Hepatocyte (in vitro differentiated cells): ENCODE measurements around the gene ATP1A4. TPM values are rescaled to one million over a fixed set of nuclear protein-coding genes. Genes with fewer than 3 reads are reported as not detected.
A peak's percentile ranks its signal among the peaks of the same experiment; 100 is the strongest.

ENCODE experiments used
- DNase-seq: peaks from one replicate; pipeline ENCODE4 v3.0.0-alpha.2; 2016; ENCODE audit warnings: low spot score
- H2AFZ ChIP-seq: fragments of 200-600 bp; sonication (generic); 2 replicates; pipeline ENCODE4 v1.6.0; 2016; ENCODE audit warnings: antibody characterized with exemption, mild to moderate bottlenecking
- H3K27ac ChIP-seq: fragments of 200-600 bp; sonication (generic); 2 replicates; pipeline ENCODE4 v1.5.1; 2016; ENCODE audit warnings: mild to moderate bottlenecking
- H3K27me3 ChIP-seq: fragments of 200-600 bp; sonication (generic); 2 replicates; pipeline ENCODE4 v1.6.1; 2016
- H3K36me3 ChIP-seq: fragments of 200-600 bp; sonication (generic); replicated peaks from 2 replicates; pipeline ENCODE4 v1.5.1; 2016; ENCODE audit warnings: low read depth; ENCODE audit not compliant: insufficient read depth
- H3K4me1 ChIP-seq: fragments of 200-600 bp; sonication (generic); 2 replicates; pipeline ENCODE4 v1.5.1; 2016; ENCODE audit warnings: mild to moderate bottlenecking, moderate library complexity; ENCODE audit not compliant: insufficient read depth
- H3K4me2 ChIP-seq: fragments of 200-600 bp; sonication (generic); 2 replicates; pipeline ENCODE4 v1.6.0; 2016
- H3K4me3 ChIP-seq: fragments of 200-600 bp; sonication (generic); 2 replicates; pipeline ENCODE4 v1.5.1; 2016; ENCODE audit warnings: mild to moderate bottlenecking
- H3K79me2 ChIP-seq: fragments of 200-600 bp; sonication (generic); 2 replicates; pipeline ENCODE4 v1.6.0; 2017; ENCODE audit warnings: mild to moderate bottlenecking
- H3K9me2 ChIP-seq: fragments of 200-600 bp; sonication (generic); replicated peaks from 2 replicates; pipeline ENCODE4 v1.6.0; 2017; ENCODE audit warnings: mild to moderate bottlenecking; ENCODE audit not compliant: insufficient read depth
- H3K9me3 ChIP-seq: fragments of 200-600 bp; sonication (generic); 2 replicates; pipeline ENCODE4 v1.5.1; 2016; ENCODE audit warnings: low read depth, mild to moderate bottlenecking
- H4K20me1 ChIP-seq: fragments of 200-600 bp; sonication (generic); 2 replicates; pipeline ENCODE4 v1.6.0; 2016; ENCODE audit warnings: mild to moderate bottlenecking; ENCODE audit not compliant: insufficient read depth, poor library complexity, severe bottlenecking
- EZH2 ChIP-seq: fragments of 200-600 bp; sonication (generic); IDR thresholded peaks from 2 replicates; pipeline ENCODE4 v1.6.1; 2016; ENCODE audit warnings: antibody characterized with exemption, mild to moderate bottlenecking, borderline replicate concordance
- EZH2phosphoT487 ChIP-seq: fragments of 200-600 bp; sonication (generic); IDR thresholded peaks from one replicate; pipeline ENCODE4 v1.6.1; 2018; ENCODE audit warnings: antibody characterized with exemption, mild to moderate bottlenecking, low read depth, moderate library complexity; ENCODE audit not compliant: unreplicated experiment, severe bottlenecking
- WGBS: methylation state at CpG from one replicate; pipeline ENCODE4 v1.1.6; 2016; ENCODE audit warnings: low lambda C conversion rate; ENCODE audit errors: missing lambda C conversion rate; 5-methylcytosine and 5-hydroxymethylcytosine counted together
- polyA plus RNA-seq: library from polyadenylated mRNA; unstranded; fragments of >200 nt; fragmentation: Nextera tagmentation; extraction: Ambion mirVana; gene quantifications from 2 replicates; pipeline ENCODE4 v1.2.1, GENCODE V29; 2016
- total RNA-seq: library from RNA; depleted of rRNA; stranded (reverse); fragments of >200 nt; gene quantifications from 2 replicates; pipeline ENCODE4 v1.2.3, GENCODE V29; 2014
- TF ChIP-seq, protein P1 (sequence below): fragments of 200-600 bp; sonication (generic); IDR thresholded peaks from 2 replicates; pipeline ENCODE4 v1.5.1; 2016; ENCODE audit warnings: antibody characterized with exemption, mild to moderate bottlenecking; ENCODE audit not compliant: poor library complexity

ATP1A4 gene
- total and polyA plus RNA-seq, 2 experiments from 2014 or later = 0.45 to 4.4 TPM

DNA sequence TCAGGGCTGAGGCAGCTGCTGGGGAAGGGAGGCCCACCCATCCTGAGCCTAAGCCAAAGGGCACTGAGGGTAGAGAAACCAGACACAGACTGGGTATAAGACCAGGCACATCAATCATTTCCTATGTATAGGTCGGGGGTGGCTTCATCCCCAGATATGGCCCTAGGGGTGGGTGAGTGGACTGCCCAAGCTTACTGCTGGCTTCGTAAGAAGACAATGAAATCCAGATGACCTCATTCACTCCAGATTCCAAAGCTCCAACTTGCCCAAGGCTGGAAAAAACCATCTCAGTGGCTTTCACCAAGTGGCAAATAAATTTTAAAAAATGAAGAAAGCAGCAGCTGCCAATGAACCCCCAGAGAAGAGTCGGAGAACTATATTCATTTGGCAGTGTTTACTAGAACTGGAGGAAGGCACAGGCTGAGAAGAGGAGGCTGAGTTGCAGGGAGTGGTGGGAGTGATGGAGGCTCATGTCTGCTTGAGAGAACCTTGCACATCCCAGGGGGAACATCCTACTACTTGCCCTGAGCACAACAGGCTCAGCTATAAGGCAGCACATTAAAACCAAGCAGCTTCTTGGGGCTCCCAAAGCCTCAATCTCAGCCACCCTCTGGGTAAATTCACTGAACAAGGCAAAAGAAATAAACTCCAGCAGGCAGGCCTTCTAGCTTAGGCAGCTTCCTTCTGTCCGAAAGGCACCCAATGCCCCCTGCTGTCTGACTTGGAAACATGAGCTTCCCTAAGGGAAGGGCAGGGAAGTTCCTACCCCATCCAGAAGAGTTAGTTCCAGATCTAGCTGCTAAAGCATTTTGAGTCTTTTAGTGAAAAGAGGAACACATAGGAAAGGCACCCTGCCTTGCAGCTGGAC, 67.9 kb downstream of the ATP1A4 start:
- no peak for TF ChIP-seq EZH2
- TF ChIP-seq, protein P1, sequence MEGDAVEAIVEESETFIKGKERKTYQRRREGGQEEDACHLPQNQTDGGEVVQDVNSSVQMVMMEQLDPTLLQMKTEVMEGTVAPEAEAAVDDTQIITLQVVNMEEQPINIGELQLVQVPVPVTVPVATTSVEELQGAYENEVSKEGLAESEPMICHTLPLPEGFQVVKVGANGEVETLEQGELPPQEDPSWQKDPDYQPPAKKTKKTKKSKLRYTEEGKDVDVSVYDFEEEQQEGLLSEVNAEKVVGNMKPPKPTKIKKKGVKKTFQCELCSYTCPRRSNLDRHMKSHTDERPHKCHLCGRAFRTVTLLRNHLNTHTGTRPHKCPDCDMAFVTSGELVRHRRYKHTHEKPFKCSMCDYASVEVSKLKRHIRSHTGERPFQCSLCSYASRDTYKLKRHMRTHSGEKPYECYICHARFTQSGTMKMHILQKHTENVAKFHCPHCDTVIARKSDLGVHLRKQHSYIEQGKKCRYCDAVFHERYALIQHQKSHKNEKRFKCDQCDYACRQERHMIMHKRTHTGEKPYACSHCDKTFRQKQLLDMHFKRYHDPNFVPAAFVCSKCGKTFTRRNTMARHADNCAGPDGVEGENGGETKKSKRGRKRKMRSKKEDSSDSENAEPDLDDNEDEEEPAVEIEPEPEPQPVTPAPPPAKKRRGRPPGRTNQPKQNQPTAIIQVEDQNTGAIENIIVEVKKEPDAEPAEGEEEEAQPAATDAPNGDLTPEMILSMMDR = peak; percentile 55
- H3K4me2 ChIP-seq = no peak overlapping the region
- no peaks in the 10 kb centered on the region for H3K9me2 ChIP-seq
- peak; percentile 72 for DNase-seq
- no peak overlapping the region for H3K4me3 ChIP-seq
- WGBS = 65% methylated on average over 4 of the region's 4 CpGs
- no peaks in the 10 kb centered on the region for H3K27me3 ChIP-seq
- H2AFZ ChIP-seq = no peak overlapping the region
- H3K27ac ChIP-seq = peak overlapping the region; percentile 21
- no peaks in the 10 kb centered on the region for H3K79me2 ChIP-seq
- H3K9me3 ChIP-seq = no peaks in the 10 kb centered on the region
- H3K4me1 ChIP-seq = peaks cover 11% of the 10 kb centered on the region
- H4K20me1 ChIP-seq = no peaks in the 10 kb centered on the region
- H3K36me3 ChIP-seq = peaks cover 4% of the 10 kb centered on the region

DNA sequence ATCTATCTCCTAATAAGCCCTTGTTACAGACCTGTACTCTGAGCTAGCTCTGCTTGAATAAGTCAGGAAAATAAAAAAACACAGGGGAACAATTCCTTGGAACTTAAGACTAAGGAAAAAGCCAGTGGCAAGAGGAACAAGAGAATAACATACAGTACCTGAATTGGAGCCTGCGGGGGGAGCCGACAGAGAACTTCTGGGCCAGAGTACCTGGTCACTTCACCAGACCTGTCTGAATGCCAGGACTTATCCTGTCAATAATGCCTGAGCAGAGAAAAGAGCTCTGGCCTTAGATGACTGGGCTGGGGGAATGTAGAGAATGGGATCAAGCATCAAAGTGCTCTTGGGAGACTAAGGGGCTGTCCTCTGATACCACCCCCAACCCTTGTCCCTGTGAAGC, 68.9 kb downstream of the ATP1A4 start:
- DNase-seq = no peak
- H3K27me3 ChIP-seq = no peaks in the 10 kb centered on the region
- peaks cover 4% of the 10 kb centered on the region for H3K36me3 ChIP-seq
- no peaks in the 10 kb centered on the region for H3K9me3 ChIP-seq
- no peak overlapping the region for H2AFZ ChIP-seq
- no peak overlapping the region for H3K4me2 ChIP-seq
- WGBS = 89% methylated on average over 2 of the region's 2 CpGs
- H3K27ac ChIP-seq = no peak overlapping the region
- no peak for TF ChIP-seq EZH2
- TF ChIP-seq, protein P1 = no peak
- no peak for TF ChIP-seq EZH2phosphoT487
- peaks cover 11% of the 10 kb centered on the region for H3K4me1 ChIP-seq
- H3K79me2 ChIP-seq = no peaks in the 10 kb centered on the region
- H3K4me3 ChIP-seq = no peak overlapping the region
- H3K9me2 ChIP-seq = no peaks in the 10 kb centered on the region
- H4K20me1 ChIP-seq = no peaks in the 10 kb centered on the region

DNA sequence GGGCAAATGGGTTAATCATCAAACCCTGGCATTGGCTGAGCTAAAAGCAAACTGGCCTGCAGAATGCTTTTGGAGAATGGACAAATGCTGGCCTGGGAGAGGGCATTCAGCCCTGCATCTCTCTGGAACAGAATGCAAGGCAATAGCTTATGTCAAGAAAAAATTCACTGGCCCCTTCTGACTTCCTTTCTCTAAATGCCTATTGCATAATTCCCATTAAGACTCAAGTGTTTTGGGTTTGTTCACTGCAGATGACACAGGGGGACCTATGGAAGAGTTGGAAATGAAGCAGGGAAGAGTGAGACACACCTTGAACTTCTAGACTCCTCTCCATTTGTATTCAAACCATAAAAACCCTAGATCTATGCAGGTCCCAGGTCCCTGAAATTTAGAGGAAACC, 69.7 kb downstream of the ATP1A4 start:
- Histone ChIP-seq H3K36me3 (peaks cover under 1% of the 10 kb centered on the region), H3K27ac (no peak overlapping the region)

More for the DNA sequence above, 69.7 kb downstream of the ATP1A4 start:
- H3K79me2 ChIP-seq = no peaks in the 10 kb centered on the region
- no peaks in the 10 kb centered on the region for H4K20me1 ChIP-seq
- DNase-seq = no peak
- no peak overlapping the region for H3K4me2 ChIP-seq
- TF ChIP-seq EZH2 (no peak), EZH2phosphoT487 (no peak)
- TF ChIP-seq, protein P1 = no peak
- H3K4me3 ChIP-seq = no peak overlapping the region
- H3K4me1 ChIP-seq = peaks cover 11% of the 10 kb centered on the region
- H3K27me3 ChIP-seq = no peaks in the 10 kb centered on the region
- no peaks in the 10 kb centered on the region for H3K9me3 ChIP-seq
- no peak overlapping the region for H2AFZ ChIP-seq
- no peaks in the 10 kb centered on the region for H3K9me2 ChIP-seq
